ENCODE data around the gene B4GALT2. TPM values are rescaled to one million over a fixed set of nuclear protein-coding genes. Genes with fewer than 3 reads are reported as not detected.

The B4GALT2 gene
- polyA plus RNA-seq, 1 of the 3 experiments (the other 2 are of a cell fraction) = 48.0 TPM

DNA sequence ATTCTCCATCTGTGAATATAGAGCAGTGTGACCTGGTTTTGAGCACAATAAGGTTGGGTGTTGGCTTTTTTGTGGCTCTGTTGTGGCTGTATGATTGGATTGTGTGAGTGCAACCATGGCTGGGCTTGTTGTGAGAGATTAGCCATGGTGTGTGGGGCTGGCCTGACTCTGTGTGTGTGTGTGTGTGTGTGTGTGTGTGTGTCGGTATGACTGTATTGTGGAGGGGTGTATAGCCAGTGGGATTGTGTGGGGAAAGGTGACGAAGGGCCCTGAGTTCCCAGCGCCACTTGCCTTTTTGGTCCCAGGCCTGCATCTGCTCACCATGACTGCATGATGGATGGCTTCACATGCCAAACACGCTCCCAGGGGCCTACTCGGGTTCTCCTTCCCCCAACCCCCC, 58.1 kb downstream of the B4GALT2 start:
- Histone ChIP-seq H3K36me3 (replicated peaks in 1 of 2; ENCODE audit: control insufficient read depth in 1 of 2, insufficient read depth in 2 of 2, low read length in 1 of 2) (no peaks in the 10 kb centered on the region), H2AFZ (ENCODE audit: low read depth) (no peak overlapping the region), H3K27ac (ENCODE audit: low read depth in 2 of 2, low read length in 1 of 2) (peak overlapping the region in 1 of 2 experiments; percentile 2; a peak in 1 of 4 replicates), H3K4me3 (ENCODE audit: low read depth in 2 of 2, low read length in 1 of 2) (no peak overlapping the region), H3F3A (replicated peaks; ENCODE audit: insufficient read depth) (peaks cover 16% of the 10 kb centered on the region), H3K27me3 (ENCODE audit: insufficient read depth) (no peaks in the 10 kb centered on the region), H3K9ac (no peak overlapping the region), H3K4me1 (ENCODE audit: control insufficient read depth in 1 of 2, insufficient read depth in 2 of 2, low read depth in 1 of 2, low read length in 1 of 2) (peaks cover 11 to 29% of the 10 kb centered on the region in 2 experiments; a peak in 2 of 4 replicates), H3K9me3 (no peaks in the 10 kb centered on the region), H3K9me2 (no peaks in the 10 kb centered on the region), H3K4me2 (no peak overlapping the region), H3K79me2 (ENCODE audit: insufficient read depth) (no peaks in the 10 kb centered on the region), H4K20me1 (ENCODE audit: insufficient read depth) (no peaks in the 10 kb centered on the region)
- POLR2A ChIA-PET = no interaction called here
- WGBS (ENCODE audit: low lambda C conversion rate) = 90% methylated on average over 4 of the region's 5 CpGs
- TF ChIP-seq, protein P1, sequence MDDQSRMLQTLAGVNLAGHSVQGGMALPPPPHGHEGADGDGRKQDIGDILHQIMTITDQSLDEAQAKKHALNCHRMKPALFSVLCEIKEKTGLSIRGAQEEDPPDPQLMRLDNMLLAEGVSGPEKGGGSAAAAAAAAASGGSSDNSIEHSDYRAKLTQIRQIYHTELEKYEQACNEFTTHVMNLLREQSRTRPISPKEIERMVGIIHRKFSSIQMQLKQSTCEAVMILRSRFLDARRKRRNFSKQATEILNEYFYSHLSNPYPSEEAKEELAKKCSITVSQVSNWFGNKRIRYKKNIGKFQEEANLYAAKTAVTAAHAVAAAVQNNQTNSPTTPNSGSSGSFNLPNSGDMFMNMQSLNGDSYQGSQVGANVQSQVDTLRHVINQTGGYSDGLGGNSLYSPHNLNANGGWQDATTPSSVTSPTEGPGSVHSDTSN (IDR thresholded peaks at IDR 0.05) = no peak
- TF ChIP-seq, protein P2, sequence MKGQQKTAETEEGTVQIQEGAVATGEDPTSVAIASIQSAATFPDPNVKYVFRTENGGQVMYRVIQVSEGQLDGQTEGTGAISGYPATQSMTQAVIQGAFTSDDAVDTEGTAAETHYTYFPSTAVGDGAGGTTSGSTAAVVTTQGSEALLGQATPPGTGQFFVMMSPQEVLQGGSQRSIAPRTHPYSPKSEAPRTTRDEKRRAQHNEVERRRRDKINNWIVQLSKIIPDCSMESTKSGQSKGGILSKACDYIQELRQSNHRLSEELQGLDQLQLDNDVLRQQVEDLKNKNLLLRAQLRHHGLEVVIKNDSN (IDR thresholded peaks at IDR 0.05; ENCODE audit: borderline replicate concordance, low read depth) = no peak
- no peak for TF ChIP-seq MXI1 (IDR thresholded peaks at IDR 0.05; ENCODE audit: low read depth, low read length)
- TF ChIP-seq, protein P3, sequence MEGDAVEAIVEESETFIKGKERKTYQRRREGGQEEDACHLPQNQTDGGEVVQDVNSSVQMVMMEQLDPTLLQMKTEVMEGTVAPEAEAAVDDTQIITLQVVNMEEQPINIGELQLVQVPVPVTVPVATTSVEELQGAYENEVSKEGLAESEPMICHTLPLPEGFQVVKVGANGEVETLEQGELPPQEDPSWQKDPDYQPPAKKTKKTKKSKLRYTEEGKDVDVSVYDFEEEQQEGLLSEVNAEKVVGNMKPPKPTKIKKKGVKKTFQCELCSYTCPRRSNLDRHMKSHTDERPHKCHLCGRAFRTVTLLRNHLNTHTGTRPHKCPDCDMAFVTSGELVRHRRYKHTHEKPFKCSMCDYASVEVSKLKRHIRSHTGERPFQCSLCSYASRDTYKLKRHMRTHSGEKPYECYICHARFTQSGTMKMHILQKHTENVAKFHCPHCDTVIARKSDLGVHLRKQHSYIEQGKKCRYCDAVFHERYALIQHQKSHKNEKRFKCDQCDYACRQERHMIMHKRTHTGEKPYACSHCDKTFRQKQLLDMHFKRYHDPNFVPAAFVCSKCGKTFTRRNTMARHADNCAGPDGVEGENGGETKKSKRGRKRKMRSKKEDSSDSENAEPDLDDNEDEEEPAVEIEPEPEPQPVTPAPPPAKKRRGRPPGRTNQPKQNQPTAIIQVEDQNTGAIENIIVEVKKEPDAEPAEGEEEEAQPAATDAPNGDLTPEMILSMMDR (IDR thresholded peaks at IDR 0.05) = no peak
- TF ChIP-seq RXRA (IDR thresholded peaks at IDR 0.05; ENCODE audit: borderline replicate concordance, low read depth) = no peak
- TF ChIP-seq, protein P4, sequence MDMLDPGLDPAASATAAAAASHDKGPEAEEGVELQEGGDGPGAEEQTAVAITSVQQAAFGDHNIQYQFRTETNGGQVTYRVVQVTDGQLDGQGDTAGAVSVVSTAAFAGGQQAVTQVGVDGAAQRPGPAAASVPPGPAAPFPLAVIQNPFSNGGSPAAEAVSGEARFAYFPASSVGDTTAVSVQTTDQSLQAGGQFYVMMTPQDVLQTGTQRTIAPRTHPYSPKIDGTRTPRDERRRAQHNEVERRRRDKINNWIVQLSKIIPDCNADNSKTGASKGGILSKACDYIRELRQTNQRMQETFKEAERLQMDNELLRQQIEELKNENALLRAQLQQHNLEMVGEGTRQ (IDR thresholded peaks at IDR 0.05; ENCODE audit: borderline replicate concordance, low read depth, low read length) = no peak
- TF ChIP-seq, protein P5, sequence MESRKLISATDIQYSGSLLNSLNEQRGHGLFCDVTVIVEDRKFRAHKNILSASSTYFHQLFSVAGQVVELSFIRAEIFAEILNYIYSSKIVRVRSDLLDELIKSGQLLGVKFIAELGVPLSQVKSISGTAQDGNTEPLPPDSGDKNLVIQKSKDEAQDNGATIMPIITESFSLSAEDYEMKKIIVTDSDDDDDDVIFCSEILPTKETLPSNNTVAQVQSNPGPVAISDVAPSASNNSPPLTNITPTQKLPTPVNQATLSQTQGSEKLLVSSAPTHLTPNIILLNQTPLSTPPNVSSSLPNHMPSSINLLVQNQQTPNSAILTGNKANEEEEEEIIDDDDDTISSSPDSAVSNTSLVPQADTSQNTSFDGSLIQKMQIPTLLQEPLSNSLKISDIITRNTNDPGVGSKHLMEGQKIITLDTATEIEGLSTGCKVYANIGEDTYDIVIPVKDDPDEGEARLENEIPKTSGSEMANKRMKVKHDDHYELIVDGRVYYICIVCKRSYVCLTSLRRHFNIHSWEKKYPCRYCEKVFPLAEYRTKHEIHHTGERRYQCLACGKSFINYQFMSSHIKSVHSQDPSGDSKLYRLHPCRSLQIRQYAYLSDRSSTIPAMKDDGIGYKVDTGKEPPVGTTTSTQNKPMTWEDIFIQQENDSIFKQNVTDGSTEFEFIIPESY (IDR thresholded peaks at IDR 0.05; ENCODE audit: borderline replicate concordance, low read depth) = no peak
- TF ChIP-seq, protein P6, sequence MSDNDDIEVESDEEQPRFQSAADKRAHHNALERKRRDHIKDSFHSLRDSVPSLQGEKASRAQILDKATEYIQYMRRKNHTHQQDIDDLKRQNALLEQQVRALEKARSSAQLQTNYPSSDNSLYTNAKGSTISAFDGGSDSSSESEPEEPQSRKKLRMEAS (IDR thresholded peaks at IDR 0.05; ENCODE audit: low read depth) = no peak
- no peak for TF ChIP-seq FOXJ3 (CRISPR knock-in tag; IDR thresholded peaks at IDR 0.05)
- no peak for TF ChIP-seq JUND (IDR thresholded peaks at IDR 0.05)
- TF ChIP-seq TCF12 (IDR thresholded peaks at IDR 0.05) = no peak
- DNase-seq = no peak
- CTCF ChIA-PET = interaction anchor here (0.7 to 25.6 kb wide), 32 partner anchors 9 to 566 kb away, joined by 3 to 598 read pairs (median 4); partner anchors contain the start of genes ATP6V0B, CCDC24 and IPO13
